GM12865 (cell line): Measurements from ENCODE around the gene CGB3.
"Not testable (repeated sequence)": the region's sequence is repeated elsewhere in the genome, so short reads cannot be mapped to it uniquely, and the experiment has no call there.

Experiments
- DNase-seq: peaks from one replicate; pipeline ENCODE4 v3.0.0; 2010; ENCODE audit warnings: low read depth
- H3K4me3 ChIP-seq: 2 replicates; pipeline ENCODE4 v1.5.1; 2011; ENCODE audit warnings: mild to moderate bottlenecking, low read depth, low read length, control low read depth
- TF ChIP-seq, protein P1 (sequence below): IDR thresholded peaks from 2 replicates; pipeline ENCODE4 v1.5.1; 2011; ENCODE audit warnings: low read length, control low read depth, low read depth, inconsistent platforms; ENCODE audit not compliant: insufficient read depth; ENCODE audit errors: missing control alignments

CGB3 gene

DNA sequence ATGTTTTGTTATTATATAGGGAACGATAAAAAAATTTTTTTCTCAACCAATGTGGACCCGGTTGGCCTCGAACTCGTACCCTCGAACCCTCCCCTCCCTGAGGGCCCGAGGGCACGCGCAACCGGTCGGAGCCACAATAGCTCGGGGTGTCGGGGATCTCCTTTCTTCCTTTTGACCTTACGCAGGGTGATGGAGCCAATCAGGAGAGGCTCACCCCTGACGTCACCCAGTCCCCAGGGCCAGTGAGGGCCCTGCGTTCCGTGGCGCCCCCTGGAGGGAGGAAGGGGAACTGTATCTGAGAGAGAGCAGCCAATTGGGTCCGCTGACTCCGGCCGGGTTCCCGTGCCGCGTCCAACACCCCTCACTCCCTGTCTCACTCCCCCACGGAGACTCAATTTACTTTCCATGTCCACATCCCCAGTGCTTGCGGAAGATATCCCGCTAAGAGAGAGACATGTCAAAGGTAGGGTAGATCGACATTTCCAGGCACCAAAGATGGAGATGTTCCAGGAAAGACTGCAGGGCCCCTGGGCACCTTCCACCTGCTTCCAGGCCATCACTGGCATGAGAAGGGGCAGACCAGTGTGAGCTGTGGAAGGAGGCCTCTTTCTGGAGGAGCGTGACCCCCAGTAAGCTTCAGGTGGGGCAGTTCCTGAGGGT lies 7.6 kb upstream of the CGB3 start, which contains the start of gene CGB2:
TSS of gene CGB2 (plus strand) at position 249 of the 660 bp plus-strand sequence. CDS start at position 455, 206 bp downstream.
- H3K4me3 ChIP-seq, DNase-seq: not testable (repeated sequence)
- TF ChIP-seq, protein P1, sequence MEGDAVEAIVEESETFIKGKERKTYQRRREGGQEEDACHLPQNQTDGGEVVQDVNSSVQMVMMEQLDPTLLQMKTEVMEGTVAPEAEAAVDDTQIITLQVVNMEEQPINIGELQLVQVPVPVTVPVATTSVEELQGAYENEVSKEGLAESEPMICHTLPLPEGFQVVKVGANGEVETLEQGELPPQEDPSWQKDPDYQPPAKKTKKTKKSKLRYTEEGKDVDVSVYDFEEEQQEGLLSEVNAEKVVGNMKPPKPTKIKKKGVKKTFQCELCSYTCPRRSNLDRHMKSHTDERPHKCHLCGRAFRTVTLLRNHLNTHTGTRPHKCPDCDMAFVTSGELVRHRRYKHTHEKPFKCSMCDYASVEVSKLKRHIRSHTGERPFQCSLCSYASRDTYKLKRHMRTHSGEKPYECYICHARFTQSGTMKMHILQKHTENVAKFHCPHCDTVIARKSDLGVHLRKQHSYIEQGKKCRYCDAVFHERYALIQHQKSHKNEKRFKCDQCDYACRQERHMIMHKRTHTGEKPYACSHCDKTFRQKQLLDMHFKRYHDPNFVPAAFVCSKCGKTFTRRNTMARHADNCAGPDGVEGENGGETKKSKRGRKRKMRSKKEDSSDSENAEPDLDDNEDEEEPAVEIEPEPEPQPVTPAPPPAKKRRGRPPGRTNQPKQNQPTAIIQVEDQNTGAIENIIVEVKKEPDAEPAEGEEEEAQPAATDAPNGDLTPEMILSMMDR, result peak; percentile 35

DNA sequence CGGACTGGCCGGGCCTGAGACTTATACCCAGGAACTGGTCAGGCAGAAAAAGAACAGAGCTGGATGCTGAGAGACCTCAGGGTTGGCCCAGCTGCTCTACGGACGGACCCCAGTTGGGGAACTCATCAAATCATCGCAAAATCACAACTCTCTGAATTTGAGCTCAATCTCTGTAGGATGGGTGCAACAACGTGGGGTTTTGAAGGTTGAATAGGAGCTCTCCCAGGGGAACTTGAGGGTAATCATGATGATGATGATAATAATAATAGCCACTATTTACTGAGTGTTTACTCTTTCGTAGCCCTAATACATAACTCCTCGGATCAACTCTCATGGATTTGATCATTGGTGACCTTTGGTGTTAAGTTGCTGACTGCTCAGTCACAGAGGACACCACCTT lies 6.2 kb upstream of the CGB3 start:
- DNase-seq, H3K4me3 ChIP-seq: not testable (repeated sequence)

DNA sequence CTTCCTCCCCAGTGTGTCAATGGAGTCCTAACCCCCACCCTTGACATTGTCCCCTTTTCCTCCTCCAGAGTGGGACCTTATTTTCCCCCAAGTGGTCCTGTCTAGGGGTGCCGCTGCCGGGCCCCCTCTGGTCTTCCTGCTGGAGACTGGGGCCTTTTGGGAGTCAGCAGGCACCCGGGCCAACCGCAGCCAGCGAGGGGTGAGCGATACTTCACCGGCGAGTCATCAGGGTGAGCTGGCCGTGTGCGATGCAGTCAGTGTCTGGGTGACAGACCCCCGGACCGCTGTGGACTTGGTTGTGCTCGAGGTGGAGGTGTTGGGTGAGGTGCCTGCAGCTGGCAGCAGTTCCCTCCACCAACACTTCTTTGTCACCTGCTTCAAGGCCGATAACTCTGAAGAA lies 5.6 kb upstream of the CGB3 start:
- H3K4me3 ChIP-seq, DNase-seq: not testable (repeated sequence)

DNA sequence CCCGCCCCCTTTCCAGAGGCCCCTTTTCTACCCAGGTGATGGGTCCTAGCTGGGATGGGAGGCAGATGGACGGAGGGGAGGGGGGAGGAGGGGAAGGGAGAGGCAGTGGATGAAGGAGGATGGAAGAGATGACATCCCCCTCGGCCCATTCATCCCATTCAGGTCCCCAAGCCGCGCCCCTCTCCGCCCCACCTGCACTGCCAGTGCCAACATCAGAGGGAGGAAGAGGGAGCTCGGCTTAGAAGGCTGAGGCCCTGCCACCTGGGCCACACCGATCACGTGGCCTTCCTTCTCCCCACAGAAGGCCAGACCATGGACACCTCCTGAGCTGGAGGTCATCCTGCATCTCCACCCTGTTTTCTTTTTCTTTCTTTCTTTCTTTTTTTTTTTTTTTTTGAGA lies 4.6 kb upstream of the CGB3 start:
- not testable (repeated sequence) for H3K4me3 ChIP-seq, DNase-seq

DNA sequence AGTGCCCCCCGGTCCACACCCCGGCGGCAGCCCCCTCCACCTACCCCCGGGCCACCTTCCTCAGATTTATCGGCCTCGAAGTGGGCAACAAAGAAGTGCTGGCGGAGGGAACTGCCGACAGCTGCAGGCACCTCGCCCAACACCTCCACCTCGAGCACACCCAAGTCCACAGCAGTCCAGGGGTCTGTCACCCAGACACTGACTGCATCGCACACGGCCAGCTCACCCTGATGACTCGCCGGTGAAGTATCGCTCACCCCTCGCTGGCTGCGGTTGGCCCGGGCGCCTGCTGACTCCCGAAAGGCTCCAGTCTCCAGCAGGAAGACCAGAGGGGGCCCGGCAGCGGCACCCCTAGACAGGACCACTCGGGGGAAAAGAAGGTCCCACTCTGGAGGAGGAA lies 1.5 kb upstream of the CGB3 start:
- not testable (repeated sequence) for DNase-seq, H3K4me3 ChIP-seq

DNA sequence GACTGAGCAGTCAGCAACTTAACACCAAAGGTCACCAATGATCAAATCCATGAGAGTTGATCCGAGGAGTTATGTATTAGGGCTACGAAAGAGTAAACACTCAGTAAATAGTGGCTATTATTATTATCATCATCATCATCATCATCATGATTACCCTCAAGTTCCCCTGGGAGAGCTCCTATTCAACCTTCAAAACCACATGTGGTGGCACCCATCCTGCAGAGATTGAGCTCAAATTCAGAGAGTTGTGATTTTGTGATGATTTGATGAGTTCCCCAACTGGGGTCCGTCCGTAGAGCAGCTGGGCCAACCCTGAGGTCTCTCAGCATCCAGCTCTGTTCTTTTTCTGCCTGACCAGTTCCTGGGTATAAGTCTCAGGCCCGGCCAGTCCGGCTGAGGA lies 955 bp upstream of the CGB3 start:
- not testable (repeated sequence) for DNase-seq, H3K4me3 ChIP-seq

DNA sequence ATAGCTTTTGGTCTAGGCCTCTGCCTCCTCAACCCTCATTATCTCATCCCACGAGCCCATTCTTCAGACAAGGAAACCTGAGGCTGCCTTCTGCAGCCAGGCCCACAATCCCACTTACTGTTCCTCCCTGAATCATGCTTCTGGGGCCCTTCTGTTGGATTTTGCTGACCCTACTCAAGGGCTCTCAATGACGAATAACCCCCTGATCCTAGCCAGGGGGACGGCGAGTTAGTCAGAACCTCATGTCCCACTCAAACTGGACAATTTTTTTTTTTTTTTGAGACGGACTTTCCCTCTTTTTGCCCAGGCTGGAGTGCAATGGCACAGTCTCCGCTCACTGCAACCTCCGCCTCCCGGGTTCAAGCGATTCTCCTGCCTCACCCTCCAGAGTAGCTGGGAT lies 2.0 kb downstream of the CGB3 start:
- H3K4me3 ChIP-seq, result no peak overlapping the region
- DNase-seq, result no peak
- TF ChIP-seq, protein P1, result no peak

DNA sequence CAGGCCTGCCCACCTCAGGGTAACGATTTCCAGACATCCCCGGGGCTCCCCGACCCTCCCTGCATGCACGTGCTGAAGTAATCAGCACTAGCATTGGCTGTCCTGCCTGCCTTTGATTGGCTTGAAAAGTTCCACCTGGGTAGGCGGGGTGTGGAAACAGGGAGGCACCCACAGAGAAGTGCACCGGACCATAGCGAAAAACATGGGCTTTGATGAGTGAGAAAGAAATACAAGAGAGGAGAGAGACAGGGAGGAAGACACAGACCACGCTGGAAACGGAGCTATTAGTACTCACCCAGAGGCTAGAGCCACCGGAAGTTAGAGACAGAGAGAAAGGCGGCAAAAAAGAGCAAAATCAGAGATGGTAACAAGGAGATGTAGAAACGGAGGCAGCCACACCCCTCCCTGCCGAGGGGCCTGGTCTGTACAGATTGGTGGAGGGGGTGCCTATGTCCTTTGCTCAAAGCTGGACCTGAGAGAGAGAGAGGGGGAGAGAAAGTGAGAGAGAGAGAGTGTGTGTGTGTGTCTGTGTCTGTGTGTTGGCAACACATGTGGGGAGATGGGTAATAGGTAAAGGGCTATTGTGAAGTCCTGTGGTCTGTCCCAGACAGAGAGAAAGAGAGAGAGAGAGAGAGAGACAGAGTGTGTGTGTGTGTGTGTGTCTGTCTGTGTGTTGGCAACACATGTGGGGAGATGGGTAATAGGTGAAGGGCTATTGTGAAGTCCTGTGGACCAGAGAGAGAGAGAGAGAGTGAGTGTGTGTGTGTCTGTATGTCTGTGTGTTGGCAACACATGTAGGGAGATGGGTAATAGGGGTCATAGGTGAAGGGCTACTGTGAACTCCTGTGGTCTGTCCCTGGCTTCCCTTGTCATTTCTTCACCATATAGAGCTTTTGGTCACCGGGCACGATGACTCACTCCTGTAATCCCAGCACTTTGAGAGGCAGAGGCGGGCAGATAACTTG lies 2.9 kb downstream of the CGB3 start:
- DNase-seq, result no peak
- TF ChIP-seq, protein P1, result no peak
- H3K4me3 ChIP-seq, result no peak overlapping the region

DNA sequence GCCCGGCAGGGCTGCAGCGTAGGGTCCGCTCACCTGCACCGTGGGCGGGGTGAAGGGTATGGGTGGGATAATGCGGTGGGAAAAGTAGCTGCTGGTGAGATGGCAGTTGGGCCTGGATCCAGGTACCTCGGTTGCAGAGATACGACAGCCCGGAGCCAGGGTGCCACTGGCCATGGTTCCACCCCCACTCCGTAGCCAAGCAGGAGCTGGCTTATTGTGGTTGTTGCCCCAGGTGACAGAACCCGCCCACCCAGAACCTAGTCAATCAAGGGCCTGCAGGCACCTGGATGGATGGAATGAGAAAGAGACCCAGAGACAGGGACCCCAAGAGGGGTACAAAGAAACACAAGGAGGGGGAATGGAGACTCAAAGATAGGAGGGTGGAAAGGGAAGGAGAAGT lies 3.8 kb downstream of the CGB3 start:
- TF ChIP-seq, protein P1, result no peak
- H3K4me3 ChIP-seq, result no peak overlapping the region
- DNase-seq, result no peak
